ENCODE data around the gene C5orf63. TPM values are rescaled to one million over a fixed set of nuclear protein-coding genes. Genes with fewer than 3 reads are reported as not detected.
A peak's percentile ranks its signal among the peaks of the same experiment; 100 is the strongest.

C5orf63 gene
- total RNA-seq, 1 donor from 2014 or later: 0.24 TPM

DNA sequence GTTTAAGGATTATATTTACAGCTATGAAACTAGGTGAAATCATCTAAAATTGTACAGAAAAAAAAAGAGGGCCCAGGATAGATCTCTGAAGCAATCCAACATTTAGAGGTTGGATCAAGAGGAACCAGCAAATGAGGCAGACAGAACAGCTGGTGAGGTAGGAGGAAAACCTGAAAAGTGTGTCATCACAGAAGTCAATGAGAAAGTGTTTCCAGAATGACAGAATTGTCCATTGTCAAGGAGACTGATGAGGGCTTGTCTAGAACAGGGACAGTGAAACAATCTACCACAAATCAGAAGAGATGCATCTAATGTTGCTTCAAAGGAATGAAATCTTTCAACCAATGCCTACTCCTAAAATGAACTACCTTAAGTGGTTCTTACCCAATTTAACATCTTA, 6.6 kb downstream of the C5orf63 start:
- H3K27me3 Mint-ChIP-seq (ENCODE audit: unreplicated experiment): no peaks in the 10 kb centered on the region
- no peak overlapping the region for H3K4me3 Mint-ChIP-seq (ENCODE audit: unreplicated experiment)
- TF ChIP-seq, protein P1, sequence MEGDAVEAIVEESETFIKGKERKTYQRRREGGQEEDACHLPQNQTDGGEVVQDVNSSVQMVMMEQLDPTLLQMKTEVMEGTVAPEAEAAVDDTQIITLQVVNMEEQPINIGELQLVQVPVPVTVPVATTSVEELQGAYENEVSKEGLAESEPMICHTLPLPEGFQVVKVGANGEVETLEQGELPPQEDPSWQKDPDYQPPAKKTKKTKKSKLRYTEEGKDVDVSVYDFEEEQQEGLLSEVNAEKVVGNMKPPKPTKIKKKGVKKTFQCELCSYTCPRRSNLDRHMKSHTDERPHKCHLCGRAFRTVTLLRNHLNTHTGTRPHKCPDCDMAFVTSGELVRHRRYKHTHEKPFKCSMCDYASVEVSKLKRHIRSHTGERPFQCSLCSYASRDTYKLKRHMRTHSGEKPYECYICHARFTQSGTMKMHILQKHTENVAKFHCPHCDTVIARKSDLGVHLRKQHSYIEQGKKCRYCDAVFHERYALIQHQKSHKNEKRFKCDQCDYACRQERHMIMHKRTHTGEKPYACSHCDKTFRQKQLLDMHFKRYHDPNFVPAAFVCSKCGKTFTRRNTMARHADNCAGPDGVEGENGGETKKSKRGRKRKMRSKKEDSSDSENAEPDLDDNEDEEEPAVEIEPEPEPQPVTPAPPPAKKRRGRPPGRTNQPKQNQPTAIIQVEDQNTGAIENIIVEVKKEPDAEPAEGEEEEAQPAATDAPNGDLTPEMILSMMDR (IDR thresholded peaks at IDR 0.05): no peak
- no peaks in the 10 kb centered on the region for H3K9me3 Mint-ChIP-seq (ENCODE audit: unreplicated experiment)
- no peak for DNase-seq (ENCODE audit: extremely low spot score, unreplicated experiment)
- H3K27ac Mint-ChIP-seq (ENCODE audit: unreplicated experiment): no peak overlapping the region
- no peaks in the 10 kb centered on the region for H3K36me3 Mint-ChIP-seq (ENCODE audit: unreplicated experiment)
- H3K4me1 Mint-ChIP-seq (ENCODE audit: unreplicated experiment): peaks cover 23% of the 10 kb centered on the region

- Mint-ChIP-seq H3K27me3 (ENCODE audit: unreplicated experiment) (peaks cover 2% of the 10 kb centered on the region), H3K4me3 (ENCODE audit: unreplicated experiment) (no peak overlapping the region), H3K36me3 (ENCODE audit: unreplicated experiment) (no peaks in the 10 kb centered on the region), H3K9me3 (ENCODE audit: unreplicated experiment) (no peaks in the 10 kb centered on the region), H3K4me1 (ENCODE audit: unreplicated experiment) (peaks cover 26% of the 10 kb centered on the region), H3K27ac (ENCODE audit: unreplicated experiment) (no peak overlapping the region)
- TF ChIP-seq, protein P1 (IDR thresholded peaks at IDR 0.05): no peak
- DNase-seq (ENCODE audit: extremely low spot score, unreplicated experiment): no peak
Observed at GRCh38 chr5:127064253-127064840, 9.0 kb downstream of the C5orf63 start.

- TF ChIP-seq, protein P1 (IDR thresholded peaks at IDR 0.05): no peak
- Mint-ChIP-seq H3K27ac (ENCODE audit: unreplicated experiment) (no peak overlapping the region), H3K4me1 (ENCODE audit: unreplicated experiment) (peaks cover 16% of the 10 kb centered on the region), H3K4me3 (ENCODE audit: unreplicated experiment) (no peak overlapping the region), H3K27me3 (ENCODE audit: unreplicated experiment) (peaks cover 2% of the 10 kb centered on the region), H3K9me3 (ENCODE audit: unreplicated experiment) (no peaks in the 10 kb centered on the region), H3K36me3 (ENCODE audit: unreplicated experiment) (peaks cover 2% of the 10 kb centered on the region)
- no peak for DNase-seq (ENCODE audit: extremely low spot score, unreplicated experiment)
Observed at GRCh38 chr5:127063257-127063913, 9.9 kb downstream of the C5orf63 start.

- Mint-ChIP-seq H3K27me3 (ENCODE audit: unreplicated experiment) (peaks cover 2% of the 10 kb centered on the region), H3K9me3 (ENCODE audit: unreplicated experiment) (no peaks in the 10 kb centered on the region), H3K4me3 (ENCODE audit: unreplicated experiment) (no peak overlapping the region), H3K4me1 (ENCODE audit: unreplicated experiment) (peaks cover 15% of the 10 kb centered on the region), H3K27ac (ENCODE audit: unreplicated experiment) (peak overlapping the region; percentile 0), H3K36me3 (ENCODE audit: unreplicated experiment) (peaks cover 2% of the 10 kb centered on the region)
- DNase-seq (ENCODE audit: extremely low spot score, unreplicated experiment): no peak
- TF ChIP-seq, protein P1 (IDR thresholded peaks at IDR 0.05): no peak
Observed at GRCh38 chr5:127061956-127062355, 11.3 kb downstream of the C5orf63 start.

DNA sequence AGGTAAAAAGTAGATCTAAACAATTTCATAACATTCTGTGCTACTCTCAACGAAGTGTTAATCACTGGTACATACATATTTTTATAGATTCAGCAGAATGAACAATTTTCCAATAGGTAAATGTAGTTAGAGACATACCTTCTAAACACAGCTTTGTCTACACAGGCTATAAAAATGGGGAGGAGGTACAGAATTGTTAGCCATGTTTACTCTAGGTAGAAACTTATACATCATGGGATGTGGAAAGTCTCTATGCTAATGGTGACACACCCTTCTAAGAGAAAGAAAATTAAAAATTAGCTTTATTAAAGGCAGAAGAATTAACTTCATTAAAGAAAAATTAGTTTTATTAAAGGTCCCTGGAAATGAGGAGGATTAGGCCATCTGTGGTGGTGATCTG, 11.8 kb downstream of the C5orf63 start:
- peaks cover 17% of the 10 kb centered on the region for H3K4me1 Mint-ChIP-seq (ENCODE audit: unreplicated experiment)
- TF ChIP-seq, protein P1 (IDR thresholded peaks at IDR 0.05): no peak
- H3K4me3 Mint-ChIP-seq (ENCODE audit: unreplicated experiment): no peak overlapping the region
- peaks cover 2% of the 10 kb centered on the region for H3K36me3 Mint-ChIP-seq (ENCODE audit: unreplicated experiment)
- no peak overlapping the region for H3K27ac Mint-ChIP-seq (ENCODE audit: unreplicated experiment)
- H3K27me3 Mint-ChIP-seq (ENCODE audit: unreplicated experiment): peaks cover 2% of the 10 kb centered on the region
- DNase-seq (ENCODE audit: extremely low spot score, unreplicated experiment): no peak
- H3K9me3 Mint-ChIP-seq (ENCODE audit: unreplicated experiment): no peaks in the 10 kb centered on the region
